ENCODE data around the gene KRTAP5-8.
"Not testable (repeated sequence)": the region's sequence is repeated elsewhere in the genome, so short reads cannot be mapped to it uniquely, and the experiment has no call there.

Gene KRTAP5-8, protein sequence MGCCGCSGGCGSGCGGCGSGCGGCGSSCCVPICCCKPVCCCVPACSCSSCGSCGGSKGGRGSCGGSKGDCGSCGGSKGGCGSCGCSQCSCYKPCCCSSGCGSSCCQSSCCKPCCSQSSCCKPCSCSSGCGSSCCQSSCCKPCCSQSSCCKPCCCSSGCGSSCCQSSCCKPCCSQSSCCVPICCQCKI

DNA sequence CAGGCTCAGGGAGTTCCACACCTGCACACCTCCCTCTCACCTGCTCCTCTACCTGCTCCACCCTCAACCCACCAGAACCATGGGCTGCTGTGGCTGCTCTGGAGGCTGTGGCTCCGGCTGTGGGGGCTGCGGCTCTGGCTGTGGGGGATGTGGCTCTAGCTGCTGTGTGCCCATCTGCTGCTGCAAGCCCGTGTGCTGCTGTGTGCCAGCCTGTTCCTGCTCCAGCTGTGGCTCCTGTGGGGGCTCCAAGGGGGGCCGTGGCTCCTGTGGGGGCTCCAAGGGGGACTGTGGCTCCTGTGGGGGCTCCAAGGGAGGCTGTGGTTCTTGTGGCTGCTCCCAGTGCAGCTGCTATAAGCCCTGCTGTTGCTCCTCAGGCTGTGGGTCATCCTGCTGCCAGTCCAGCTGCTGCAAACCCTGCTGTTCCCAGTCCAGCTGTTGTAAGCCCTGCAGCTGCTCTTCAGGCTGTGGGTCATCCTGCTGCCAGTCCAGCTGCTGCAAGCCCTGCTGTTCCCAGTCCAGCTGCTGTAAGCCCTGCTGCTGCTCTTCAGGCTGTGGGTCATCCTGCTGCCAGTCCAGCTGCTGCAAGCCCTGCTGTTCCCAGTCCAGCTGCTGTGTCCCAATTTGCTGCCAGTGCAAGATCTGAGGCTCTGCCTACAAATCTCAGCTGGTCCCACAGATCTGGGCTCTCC, at the start of gene KRTAP5-8:
KRTAP5-8 (plus strand) TSS at position 49 of the 689 bp plus-strand sequence; CDS start at position 80, 31 bp downstream.
- not testable (repeated sequence) for DNase-seq

DNA sequence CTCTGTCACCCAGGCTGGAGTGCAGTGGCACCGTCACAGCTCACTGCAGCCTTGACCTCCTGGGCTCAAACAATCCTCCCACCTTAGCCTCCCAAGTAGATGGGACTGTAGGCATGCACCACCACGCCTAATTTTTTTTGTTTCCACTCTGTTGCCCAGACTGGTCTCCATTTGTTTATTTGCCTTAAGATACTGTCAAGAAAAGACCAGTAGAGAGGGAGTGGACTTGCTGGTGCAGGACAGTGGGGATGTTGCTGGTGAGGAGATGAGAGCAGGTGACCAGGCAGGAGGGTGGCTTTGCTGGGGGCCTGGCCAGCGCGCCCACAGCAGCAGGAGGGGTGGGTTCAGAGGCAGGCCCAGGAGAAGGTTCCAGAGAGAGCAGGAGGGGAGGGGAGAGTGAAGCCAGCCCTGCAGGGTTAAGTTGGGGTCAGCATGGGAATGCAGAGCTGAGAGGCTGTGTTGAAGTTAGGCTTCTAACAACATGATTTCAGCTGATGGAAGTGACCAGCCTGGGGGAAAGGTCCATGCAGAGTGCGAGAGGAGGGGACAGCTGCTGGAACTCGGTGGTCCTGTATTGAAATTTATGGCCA, 49.0 kb upstream of the KRTAP5-8 start:
- DNase-seq: no peak

DNA sequence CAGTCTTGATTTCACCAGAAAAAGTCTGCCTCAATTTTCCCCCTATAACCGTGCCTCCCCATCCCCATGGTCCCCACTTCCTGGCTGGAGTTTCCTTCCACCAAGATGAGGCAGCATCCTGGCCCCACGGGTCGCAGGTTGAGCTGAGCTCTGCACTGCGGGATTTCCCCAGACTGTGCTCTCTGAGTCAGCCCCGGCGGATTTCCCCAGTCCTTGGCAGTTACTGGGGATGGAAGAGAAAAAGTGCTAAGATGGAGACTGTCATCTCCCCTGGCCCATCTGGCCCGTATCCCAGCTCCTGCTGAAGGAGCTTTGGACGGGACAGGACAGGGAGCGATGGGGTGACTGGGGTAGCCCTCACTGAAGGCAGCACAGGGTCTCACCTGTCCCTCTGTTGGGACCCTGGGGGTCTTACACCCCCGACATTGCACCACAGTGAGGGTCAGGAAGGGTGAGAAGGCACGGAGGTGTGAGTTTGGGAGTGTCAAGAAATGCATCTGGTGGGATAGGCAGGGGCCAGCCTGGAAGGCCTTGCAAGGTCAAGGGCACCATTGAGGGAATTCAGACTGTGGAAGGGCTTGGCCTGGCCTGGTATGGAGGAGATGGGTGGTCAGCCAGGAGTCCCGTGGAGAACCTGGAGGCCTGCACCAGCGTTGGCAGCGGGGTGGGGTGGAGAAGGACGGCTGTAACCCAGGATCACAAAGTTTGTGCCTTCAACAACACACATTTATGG, 48.3 kb upstream of the KRTAP5-8 start:
- no peak for DNase-seq

DNA sequence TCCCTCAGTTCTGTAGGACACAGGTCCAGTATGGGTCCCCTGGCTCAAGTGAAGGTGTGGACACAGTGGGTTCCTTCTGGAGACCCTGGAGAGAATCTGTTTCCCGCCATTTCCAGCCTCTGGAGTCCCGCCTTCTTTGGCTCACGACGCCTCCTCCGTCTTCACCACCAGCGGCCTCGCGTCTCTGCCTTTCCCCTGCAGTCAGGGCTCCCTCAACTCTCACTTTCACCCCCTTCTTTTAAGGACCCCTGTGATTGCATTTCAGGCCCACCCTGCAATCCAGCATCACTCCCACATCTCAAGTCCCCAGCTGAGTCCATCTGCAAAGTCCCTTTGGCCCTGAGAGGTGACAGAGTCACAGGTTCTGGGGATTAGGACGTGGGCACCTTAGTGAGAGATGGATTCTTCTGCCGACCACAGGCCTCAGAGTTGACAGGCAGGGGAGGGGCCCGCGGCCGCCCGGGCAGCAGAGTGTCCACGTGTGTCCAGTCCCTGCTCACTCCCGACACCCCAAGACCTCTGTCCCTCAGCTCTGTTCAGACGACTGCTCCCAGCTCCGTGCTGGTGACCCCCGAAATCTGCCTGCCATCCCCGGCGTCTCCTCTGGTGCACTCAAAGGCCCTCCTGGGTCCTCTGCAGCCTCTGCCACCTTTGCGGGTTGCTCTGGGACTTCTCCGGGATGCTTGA, 47.6 kb upstream of the KRTAP5-8 start:
- DNase-seq: no peak

DNA sequence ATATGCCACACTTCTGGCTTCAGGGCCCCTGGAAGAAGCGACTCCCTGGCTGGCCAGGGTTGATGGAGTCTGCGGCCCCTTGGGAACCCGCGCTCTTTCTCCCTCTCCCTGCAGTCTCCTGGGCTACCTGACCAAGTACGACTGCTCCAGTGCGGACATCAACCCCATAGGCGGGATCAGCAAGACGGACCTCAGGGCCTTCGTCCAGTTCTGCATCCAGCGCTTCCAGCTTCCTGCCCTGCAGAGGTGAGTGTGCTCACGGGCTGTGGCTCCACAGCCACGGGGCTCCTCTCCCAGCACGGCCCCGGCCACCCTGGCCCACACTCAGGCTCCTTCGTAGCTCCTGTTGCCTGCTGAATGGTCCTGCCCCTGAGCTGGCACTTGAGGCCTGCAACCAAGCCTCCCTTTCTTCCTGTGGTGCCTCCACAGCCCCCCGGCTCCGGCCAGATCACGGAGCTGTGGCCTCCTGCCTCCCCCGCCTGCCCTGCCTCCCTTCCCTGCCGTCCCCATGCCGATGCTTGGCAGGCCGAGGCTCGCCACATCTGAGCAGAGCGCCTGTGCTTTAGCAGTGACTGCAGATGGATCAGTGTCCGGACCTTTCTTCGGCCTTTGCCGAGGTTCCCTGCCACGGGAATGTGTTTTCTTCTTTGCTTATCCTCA, 47.0 kb upstream of the KRTAP5-8 start:
- DNase-seq: no peak

DNA sequence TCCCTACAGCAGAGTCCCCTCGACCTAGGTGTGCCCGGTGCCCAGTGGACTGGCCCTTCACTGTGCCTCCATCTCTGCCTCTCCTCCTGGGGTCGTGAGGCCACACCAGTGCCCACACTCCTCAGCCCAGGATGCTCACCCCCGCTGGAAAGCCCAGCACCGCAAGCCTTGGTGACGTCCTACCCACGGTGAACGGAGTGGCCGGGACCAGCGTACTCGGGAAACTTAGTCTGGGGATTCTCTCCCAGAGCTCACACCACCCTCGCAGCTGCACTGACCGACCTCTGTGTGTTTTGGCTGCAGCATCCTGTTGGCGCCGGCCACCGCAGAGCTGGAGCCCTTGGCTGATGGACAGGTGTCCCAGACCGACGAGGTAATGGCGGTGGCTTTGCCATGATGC, 46.3 kb upstream of the KRTAP5-8 start:
- DNase-seq: no peak

DNA sequence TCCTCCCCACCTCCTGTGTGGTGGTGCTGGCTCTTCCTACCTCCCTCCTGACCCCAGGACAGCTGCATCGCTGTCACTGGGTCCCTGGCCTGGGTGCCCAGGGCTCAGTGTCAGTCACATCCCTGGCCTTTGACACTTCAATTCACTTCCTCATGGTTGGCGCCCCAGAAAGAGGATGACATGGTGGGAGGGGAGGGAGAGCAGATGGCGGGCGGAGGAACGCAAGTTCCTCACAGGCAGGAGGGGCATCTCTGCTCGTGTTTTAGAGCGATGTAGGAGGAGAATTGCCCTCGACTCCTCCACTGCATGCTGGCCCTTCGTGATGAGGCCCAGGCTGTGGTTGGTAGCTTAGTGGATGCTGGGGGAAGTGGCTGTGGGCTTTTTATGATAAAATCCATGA, 45.9 kb upstream of the KRTAP5-8 start:
- no peak for DNase-seq

DNA sequence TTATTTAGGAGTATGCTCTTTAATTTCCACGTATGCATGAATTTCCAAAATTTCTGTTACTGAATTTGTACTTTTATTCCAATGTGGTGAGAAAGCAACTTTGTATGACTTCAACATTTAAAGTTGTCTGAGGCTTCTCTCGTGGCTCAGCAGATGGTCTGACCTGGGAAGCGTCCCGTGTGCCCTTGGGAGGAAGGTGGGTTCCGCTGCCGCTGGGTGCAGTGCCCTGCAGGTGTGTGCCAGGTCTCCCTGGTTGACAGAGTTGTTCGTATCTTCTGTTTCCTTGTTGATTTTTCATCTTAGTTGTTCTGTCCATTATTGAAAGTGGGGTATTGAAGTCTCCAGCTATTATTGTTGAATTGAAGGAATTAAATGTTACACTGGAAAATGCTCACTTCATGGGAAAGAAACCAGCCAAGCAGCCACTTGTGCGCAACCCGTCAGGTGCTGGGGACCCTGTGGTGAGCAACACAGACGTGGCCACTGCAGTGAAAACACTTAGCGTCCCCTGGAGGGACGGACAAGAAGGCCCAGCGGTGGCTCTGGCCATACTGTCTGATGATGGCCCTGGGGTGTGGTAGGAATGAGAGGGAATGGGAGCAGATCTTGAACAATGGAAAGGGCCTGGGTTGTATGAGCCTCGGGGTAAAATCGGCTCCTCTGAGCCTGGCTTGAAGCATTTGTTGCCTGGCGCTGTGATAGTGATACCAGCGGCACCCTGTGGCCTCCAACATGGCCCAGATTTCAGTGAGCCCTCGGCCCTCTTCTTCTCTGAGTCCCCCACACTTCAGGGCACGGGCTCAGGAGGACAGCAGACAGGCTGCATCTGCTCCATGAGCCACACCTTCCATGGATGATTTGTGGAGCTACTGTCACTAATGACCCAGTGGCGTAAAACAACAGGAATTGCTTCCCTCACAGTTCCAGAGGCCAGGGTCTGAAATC, 42.3 kb upstream of the KRTAP5-8 start:
- DNase-seq: no peak

DNA sequence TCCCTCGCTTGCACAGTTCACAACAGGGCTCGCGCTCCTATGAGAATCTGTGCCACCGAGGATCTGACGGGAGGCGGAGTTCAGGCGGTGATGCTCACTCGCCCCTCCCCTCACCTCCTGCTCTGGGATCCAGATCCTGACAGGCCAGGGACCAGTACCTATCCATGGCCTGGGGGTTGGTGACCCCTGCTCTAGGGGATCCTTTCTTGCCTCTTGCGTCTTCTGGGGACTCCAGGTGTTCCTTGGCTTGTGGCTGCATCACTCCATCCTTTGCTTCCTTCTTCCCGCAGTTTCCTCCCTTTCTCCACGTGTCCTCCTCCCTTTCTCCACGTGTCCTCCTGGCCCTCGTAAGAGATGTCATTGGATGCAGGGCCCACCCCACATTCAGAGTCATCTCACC, 41.4 kb upstream of the KRTAP5-8 start:
- no peak for DNase-seq

DNA sequence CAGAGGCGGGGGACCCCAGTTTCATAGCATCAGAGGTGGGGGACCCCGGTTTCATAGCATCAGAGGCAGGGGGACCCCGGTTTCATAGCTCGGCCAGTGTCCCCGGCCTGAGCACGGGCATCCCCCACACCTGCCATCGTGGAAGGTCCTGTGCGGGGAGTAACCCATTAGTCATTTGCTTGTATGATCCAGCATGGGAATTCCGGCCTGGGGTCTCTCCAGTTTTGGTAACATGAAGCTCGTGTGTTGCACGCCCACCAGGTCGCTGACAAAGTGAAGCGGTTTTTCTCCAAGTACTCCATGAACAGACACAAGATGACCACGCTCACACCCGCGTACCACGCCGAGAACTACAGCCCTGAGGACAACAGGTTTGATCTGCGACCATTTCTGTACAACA, 39.7 kb upstream of the KRTAP5-8 start:
- no peak for DNase-seq

DNA sequence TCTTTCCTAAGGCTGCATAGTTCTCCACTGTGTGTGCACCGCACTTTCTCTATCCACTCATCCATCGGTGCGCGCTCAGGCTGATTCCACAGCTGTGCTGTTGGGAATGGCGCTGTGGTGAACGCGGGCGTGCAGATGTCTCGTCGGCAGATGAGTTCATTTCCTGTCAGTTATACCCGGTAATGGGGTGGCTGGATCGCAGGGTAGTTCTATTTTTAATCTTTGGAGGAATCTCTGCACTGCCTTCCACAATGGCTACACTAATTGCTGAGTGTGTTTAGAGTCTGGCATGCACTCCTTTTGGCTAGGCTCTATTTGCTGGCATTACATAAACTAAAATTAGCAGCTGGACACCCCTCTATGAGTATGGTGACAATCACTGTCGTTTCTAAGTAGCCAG, 38.7 kb upstream of the KRTAP5-8 start:
- peak in 1 of 2 donors; percentile 72 for DNase-seq

DNA sequence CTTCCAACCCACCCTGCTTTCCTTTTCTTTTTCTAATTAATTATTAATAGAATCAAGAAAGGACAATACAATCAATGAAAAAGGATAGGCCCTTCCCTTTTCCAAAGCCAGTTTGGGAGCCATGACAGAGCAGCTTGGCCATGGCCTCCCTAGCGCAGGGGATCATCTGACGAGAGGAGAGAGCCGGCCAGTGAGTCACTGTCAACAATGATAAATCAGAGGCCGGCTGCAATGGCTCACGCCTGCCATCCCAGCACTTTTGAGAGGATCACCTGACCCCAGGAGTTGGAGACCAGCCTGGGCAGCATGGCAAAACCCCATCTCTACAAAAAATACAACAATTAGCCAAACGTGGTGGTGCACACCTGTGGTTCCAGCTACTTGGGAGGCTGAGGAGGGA, 38.3 kb upstream of the KRTAP5-8 start:
- no peak for DNase-seq

DNA sequence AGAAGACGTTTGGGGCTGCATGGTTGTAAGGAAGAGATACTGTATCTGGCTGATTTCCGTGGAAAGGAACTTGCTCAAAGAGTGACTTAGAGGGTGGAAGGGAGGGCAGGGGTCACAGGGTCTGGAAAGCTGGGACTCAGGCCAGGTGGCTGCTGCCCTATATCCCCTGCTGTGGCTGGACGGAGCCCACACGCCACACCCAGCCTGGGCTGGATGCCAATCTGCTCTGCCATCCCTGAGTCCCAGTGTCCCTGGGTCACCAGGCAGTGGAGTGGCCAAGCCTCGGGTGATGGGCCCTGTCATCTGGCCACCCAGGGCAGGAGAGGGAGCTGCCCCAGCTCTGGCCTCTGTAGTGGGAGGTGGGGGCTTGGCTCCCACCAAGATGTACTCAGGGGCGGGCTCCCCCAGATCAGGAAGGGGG, 37.2 kb upstream of the KRTAP5-8 start:
- no peak for DNase-seq

DNA sequence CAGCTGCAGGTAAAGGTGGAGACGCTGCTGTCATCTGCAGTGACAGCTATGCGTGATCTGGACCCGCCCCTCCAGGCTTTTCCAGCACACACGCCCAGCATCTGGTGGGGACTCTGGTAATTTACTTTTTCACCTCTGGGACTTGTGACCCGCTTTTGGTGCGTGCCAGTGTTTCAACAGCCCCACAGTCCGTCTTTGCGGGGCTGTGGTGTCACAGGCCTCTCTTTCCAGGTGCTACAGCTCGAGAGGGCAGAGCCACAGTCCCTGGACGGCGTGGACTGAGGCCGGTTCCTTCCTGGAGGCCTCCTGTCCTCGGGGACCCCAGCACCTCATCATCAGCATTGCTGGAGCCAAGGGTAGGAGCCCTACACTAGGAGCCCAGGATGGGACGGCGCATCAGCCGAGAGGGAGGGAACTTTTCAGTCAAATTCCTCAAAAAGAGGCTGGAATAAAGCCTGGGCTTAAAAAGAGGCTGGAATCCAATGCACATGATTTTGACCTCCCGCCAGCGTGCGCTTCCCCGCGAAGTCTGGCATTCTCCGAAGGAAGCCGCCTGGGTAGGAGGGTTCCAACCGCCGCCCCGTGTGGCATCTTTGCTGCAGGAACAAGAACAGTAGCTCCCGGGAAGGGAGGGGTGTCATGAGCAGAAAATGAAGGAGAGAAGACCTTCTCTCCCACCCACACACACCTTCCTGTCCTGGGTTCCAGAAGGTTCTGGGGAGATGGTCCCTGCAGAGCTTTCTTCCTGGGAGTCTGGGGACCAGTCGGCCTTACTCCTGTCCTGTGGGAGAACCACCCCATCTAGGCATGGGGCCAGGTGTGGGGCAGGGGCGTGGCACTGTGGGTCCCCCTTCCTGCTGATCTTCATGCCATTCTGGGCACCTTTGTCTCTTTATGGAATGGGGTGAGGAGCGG, 36.5 kb upstream of the KRTAP5-8 start:
- no peak for DNase-seq

DNA sequence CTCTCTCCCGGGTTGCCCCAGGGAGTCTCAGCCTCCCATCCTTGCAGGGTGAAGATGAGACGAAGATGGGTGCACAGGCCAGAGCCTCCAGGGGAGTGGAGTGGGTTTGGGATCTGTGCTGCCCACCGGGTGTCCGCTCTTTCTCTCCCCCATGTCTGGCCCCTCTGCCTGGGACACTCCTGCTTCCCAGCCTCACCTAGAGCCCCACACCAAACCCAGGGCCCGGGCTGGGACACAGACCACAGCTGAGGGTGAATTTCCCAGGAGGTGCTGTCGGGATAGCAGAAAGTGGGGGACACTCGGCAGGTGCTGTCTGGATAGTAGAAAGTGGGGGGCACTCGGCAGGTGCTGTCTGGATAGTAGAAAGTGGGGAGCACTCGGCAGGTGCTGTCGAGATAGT, 35.8 kb upstream of the KRTAP5-8 start:
- no peak for DNase-seq

DNA sequence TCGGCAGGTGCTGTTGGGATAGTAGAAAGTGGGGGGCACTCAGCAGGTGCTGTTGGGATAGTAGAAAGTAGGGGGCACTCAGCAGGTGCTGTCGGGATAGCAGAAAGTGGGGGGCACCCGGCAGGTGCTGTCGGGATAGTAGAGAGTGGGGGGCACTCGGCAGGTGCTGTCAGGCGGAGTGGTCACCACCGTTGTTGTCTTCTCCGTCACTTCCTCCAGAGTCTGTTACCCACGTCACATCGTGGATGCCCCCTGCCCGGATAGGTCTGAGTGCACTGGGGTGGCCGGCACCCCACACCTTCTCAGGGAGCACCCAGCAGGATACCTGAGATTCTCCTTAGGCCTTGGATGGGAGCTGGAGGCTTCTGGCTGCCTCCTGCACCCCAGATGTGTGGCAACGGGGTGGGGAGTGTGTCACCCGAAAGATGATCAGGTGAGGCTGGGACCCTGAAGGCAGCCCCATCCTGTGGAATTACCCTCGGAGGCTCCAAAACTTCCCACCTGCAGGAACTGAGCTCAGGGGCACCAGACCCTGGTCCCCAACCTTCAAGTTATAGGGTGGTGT, 34.9 kb upstream of the KRTAP5-8 start:
- no peak for DNase-seq

DNA sequence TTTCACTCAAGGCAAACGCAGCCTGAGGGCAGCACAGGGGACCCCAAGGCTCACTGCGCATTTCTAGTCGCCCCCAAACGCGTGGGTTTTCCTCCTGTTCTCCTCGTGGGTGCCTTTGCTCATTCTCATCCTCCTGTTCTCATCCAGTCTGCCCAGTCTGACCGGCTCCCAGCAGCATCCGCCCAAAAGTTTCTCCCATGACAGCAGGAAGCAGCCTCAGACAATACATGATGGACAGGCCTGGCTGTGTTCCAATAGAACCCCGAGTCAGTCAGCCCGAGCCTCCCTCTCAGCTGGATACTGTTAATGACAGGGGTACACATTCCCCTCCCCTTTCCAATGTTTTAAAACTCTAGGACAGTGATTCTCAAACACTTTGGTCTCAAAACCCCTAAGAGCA, 33.3 kb upstream of the KRTAP5-8 start:
- DNase-seq: no peak

DNA sequence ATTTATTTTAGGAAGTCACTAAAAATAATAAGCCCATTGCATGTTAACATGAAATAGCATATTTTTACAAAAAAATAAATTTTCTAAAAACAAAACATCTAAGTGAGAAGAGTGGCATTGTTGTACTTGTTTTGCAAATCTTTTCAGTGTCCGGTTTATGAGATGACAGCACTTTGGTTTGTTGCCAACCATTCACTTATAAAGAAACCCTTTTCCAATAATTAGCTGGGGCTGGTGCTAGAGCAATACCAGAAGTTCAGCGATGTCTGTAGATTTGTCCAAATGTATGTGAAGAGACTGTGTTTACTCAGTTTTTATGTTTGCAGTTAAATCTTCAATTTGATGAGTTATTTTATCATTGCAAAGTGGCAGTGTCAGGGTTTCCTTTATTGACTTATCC, 32.8 kb upstream of the KRTAP5-8 start:
- no peak for DNase-seq

DNA sequence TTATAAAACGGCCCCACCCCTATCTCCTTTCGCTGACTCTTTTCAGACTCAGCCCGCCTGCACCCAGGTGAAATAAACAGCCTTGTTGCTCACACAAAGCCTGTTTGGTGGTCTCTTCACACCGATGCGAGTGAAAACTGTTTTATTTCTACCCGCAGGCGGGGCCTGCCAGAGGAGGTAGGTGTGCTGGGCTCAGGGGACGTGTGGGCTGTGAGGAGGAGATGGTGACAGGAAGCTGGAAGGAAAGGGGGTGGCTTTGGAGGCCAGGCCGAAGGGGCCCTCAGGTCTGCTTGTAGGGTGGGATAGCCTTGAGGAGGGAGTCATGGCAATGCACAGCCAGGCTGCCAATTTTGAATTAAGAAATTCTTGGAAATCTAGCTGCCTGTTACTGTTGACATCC, 32.0 kb upstream of the KRTAP5-8 start:
- no peak for DNase-seq

DNA sequence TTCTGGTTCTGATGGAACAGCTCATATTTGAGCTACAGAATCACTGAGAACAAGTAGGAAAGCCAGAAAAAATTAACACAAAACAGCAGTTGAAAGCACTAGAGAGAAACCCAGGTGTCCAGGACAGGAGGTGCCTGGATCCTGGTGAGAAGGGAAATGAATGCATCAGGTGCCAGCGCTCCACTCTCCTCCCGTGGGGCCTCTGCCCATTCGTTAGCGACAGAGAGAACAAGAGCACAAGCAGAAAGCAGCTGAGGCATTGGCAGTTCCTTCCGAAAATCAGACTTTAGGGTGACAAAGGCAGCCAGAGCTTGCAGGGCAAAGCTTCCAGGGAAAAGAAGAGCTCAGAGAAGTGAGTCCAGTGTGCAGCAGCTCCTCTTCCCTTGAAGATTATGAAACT, 30.7 kb upstream of the KRTAP5-8 start:
- DNase-seq: no peak
